GM19193 (cell line): ENCODE data around the gene ATXN7L1.

Source experiments
- POLR2A ChIP-seq: IDR thresholded peaks from 4 replicates; pipeline ENCODE4 v1.6.1; 2011; ENCODE audit not compliant: insufficient read depth, insufficient read length; ENCODE audit errors: extremely low read depth

ATXN7L1 gene

DNA sequence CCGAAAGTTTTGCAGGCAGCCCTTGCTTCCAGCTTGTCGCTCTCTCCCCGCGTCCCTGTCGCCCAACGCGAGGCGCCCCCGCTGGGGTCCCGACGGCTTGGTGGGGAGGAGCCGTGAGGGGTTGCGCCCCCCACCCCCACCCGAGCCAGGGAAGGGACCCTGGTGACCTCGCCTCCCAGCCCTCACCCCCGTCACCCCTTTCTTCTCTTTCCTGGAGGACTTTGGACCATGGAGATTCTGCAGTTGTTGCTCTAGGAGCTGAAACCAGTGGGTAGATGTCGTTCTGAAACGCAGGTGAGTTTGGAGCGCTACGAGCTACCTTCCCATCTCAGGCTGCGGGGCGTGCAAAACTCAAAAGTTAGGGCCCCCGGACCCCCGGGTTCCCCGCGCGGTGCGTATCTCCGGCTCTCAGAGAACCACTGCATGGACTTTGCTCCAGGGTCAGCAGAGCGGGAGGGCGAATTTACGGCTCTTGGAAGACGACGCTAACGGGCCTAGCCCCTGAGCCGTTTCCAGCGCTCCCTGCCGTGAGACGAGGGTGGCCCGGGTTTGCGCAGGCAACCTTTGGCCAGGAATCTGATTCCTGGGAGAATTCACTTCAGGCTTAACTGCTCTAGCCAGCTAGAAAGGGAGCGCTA is 684 bp upstream of the ATXN7L1 start:
- TF ChIP-seq POLR2A = no peak

DNA sequence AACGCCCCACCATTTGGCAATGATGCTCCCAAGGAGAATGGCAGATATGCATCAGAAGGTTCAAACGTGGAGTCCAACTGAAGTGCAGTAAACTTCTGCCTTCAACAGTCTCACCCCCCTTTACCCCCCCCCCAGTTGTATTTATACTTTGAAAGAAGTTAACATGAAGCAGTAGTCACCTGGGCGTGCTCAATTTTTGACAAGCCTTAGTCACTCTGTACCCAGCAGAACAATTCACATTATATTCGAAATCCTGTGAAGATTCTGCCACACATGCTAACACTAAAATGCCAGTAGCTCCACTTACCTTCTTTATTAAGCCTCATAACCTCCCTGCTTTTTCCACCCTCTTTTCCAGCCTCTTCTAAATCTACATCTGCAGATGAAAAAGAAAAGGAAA is 894 bp downstream of the ATXN7L1 start:
- no peak for TF ChIP-seq POLR2A

DNA sequence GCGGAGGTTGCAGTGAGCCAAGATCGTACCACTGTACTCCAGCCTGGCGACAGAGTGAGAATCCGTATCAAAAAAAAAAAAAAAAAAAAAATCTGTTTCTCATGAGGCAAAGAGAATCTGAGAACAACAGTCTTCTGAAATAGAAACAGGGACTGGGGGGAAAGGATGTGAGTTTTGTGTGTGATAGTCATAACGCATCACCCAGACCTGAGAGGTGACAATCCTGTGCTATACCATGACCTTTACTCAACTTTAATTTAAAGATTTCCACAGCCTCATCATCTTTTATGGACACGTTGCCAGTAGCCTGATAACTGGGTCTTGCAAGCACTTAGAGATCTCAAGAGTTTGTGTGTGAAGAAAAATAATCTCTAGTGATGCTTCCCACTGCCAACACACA is 2.3 kb downstream of the ATXN7L1 start:
- no peak for TF ChIP-seq POLR2A

DNA sequence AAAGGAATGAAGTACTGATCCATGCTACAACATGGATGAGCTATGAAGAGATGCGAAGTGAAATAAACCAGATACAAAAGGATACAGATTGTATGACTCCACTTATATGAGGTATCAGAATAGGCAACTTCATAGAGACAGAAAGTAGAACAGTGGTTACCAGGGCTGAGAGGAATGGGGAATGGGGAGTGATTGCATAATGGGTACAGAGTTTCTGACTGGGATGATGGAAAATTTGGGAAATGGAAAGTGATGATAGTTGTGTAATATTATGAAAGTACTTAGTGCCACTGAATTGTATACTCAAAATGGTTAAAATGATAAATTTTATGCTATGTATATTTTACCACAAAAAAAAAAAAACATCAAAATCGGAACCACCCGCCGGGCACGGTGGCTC is 3.9 kb downstream of the ATXN7L1 start:
- TF ChIP-seq POLR2A = no peak

DNA sequence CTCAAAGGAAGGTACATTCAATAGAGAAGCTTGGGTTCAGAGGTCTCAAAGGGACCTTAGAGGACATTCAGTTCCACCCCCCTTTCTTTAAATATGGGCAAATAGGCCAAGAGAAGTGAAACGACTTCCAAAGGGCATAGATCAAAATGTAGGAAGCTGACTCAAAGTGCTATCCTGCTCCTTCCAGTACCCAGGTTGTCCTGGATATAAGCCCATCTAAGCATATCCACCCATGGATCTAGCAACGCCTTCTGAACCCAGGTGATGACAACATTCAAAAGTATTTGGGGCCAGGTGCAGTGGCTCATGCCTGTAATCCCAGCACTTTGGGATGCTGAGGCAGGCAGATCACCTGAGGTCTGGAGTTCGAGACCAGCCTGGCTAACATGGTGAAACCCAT is 5.3 kb downstream of the ATXN7L1 start:
- no peak for TF ChIP-seq POLR2A

DNA sequence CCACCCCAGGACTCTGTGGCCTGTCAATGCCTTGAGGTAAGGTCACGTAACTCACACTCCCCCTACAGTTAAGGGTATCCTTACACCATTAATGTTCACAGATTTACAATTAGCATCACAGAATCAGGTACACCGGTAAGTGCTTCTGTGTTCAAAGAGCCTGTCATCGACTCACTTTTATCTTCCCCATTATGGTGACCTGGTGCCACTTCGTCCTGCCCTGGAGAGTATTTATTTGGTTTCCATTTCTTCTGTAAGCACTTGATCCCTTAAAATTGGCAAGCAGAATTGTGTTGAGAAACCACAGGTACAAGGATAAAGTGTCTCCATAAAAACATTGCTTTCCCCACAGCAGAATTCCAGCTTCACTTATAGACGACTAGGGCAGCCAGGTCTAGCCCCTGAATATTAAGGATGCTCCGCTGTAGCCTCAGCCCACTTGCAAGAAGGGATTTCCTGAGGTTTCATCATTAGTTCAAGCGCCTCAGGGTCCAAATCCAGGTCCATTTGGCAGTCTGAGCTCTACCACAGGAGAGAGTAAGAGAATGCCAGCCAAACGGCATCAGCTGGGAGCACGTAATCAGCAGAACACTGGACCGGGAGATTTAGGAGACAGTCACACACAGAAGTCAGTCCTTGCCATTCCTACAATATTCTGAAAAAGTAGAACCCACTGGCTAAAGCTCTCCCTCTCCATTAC is 10.1 kb downstream of the ATXN7L1 start:
- no peak for TF ChIP-seq POLR2A

DNA sequence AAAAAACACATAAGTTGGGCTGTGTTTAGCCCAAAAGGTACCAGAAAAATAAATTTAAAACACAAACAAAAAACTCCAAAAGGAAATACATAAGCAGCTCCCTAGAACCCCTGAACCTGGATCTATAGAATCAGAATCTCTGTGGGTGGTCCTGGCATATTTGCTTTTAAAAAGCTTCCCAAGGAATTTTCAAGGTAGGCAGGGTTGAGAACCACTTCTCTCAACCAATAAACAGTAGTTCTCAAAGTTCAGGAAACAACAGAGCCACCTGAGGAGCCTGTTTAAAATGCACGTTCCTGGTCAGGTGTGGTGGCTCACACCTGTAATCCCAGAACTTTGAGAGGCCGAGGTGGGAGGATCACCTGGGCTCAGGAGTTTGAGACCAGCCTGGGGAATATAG is 12.5 kb downstream of the ATXN7L1 start:
- no peak for TF ChIP-seq POLR2A

DNA sequence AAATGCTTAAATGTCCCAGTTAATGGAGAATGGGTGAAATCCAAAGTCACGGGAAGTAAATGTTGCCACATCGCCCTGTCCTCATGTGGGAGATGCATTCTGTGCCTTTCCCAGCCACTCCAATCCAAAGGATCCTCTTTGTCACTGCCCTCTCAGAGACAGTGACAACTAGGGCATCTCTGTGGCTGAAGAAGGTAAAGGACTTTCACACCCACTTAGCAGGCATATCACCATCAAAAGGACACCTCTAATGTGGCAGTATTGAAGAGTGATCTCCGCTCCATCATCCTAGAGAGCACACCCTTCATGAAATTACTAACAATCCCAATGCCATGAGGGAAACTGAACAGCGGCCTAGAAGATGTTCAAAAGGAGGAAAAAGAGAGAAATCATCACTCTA is 13.6 kb downstream of the ATXN7L1 start:
- TF ChIP-seq POLR2A = no peak

DNA sequence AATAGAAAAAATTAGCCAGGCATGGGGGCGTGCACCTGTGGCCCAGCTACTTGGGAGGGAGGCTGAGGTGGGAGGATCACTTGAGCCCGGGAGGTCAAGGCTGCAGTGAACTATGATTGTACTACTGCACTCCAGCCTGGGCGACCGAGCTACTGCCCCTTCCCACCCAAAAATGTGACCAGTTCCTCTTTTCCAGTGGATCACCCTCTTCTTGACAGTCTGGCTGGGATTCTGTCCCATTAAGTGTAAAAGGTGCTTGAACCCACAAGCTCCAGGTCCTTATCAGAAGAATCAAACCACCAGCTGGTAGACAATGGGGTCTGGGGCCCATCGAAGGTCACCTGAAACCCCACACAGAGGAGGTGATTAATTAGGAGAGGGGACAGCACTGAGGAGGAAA is 14.1 kb downstream of the ATXN7L1 start:
- TF ChIP-seq POLR2A = no peak

DNA sequence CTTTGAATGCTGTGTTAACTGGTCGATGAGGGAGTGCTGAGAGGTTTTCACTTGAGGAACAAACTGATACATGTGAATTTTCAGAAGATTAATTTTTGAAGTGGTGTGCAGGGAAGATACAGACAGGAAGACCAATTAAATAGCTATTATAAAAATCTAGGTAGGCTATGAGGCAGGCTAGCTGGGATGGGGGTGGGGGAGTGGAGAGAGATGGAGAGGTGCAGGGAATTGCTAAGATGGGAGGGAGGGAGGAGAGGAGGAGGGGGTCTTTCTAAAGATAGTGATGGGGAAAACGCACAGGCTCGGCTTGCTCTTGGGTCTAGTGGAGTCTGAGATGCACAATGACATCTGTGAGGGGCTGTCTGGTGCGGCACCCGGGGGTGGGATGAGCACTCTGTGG is 15.2 kb downstream of the ATXN7L1 start:
- no peak for TF ChIP-seq POLR2A

DNA sequence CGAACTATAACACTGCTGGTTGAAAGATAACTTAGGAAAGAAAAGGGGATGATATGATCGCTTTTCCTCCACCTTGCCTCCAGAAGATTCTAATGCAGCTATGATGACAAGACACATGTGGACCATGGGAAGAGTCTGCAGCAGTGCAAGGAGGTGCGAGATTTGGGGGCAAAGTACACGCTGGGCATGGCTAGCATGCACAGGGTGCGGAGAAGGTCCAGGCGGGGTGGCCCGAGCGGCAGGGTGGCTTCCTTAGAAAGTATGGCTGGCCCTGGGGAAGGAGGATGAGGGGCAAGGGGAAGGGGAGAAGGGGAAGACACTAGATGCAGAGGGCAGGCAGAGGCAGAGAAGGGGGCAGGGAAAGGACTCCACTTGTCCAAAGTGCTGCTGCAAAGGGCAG is 15.6 kb downstream of the ATXN7L1 start:
- no peak for TF ChIP-seq POLR2A

DNA sequence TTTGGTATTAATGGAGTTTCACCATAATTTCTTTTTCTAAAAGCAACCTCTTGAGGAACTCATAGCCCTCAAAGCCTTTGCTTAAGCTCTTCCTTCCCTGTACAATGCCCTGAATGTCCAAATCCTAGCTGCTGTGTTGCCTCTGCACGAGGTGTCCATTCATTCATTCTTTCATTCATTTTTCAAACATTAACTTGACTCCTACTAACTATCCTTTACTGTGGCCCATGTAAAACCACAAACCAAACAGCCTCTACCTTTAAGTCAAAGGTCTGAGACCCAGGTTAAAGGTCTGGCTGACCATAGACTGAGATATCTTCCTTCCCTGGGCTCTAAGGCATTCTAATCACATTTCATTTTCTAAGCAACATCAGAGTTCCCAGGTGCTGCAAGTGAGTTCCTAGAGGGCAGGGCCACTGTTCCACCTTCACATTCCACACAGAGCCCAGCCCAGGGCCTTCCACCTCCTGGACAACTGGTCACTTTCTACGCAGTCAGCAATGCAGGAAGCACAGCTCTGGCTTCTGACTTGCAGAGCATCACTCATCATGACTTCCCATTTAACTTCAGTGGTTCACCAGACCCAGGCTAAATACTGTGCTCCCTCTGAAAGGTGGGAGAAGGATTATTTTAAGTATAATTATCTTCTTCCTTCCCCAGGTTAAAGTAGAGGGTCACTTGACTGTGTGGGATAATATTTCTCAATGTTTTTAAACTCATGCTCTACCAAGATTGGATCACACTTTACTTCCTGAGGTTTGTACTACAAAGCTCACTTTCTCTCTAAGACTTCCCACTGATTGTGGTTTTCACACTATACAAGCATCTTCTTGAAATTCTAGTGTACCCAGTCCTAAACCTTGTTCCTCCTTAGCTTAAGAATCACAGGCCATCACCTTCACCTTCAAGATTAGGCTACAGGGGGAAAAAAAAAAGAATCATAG is 19.1 kb downstream of the ATXN7L1 start:
- no peak for TF ChIP-seq POLR2A

DNA sequence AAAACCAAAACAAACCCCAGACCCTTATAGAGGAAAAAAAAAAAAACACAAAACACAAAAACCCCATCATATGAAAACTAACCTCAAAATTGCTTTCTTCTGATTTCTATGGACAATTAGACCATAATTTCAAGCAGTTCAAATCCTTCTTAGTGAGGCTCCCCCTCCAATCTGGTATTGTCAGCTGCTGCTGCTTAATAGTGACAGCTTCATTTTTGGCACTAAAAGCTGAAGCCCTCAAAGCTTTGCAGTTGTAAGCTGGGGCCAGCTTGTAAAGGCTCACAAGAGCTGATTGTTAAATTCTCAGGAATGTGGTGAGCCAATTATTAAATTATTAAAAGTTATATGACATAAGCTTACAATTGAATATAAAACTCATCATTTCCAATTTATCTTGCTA is 21.9 kb downstream of the ATXN7L1 start:
- no peak for TF ChIP-seq POLR2A

DNA sequence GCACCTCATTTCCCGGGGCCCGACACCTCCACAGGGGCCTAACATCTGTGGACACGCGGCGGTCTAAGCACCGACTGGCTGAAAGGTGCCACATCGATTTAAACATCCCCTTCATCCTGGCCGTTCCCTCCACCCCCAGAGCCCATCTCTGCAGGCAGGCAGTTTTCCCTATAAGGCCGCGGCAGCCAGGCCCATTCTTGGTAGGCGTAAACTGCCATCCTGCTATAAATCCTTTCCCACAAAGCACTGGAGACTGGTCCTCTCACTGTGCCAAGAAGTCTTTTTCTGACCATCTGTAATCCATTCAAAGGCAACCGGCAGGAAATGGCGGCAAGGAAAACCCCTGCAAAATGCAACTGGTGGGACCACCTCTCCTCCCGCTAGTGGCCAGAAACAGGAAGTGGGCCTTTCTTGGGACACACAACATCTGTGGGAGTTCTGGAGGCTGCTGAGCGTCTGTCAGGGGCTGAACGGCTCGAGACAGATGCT is 22.4 kb downstream of the ATXN7L1 start:
- TF ChIP-seq POLR2A = no peak

DNA sequence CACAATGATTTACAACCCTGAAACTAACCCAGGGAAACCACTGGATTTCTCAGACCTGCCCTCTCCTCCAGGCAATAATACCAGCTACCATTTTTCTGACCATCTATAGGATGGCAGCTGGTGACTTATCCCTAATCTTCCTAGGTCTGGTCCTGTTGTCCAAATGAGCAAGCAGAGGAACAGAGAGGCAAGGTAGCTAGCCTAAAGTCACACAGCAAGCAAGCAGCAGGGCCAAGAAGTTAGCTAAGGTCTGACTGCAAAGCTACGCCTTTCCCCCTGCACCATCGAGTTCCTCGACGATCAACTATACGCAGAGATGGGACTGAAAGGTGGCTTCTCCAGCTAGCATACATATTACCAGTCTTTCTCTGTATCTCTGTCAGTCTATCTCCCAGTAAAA is 25.3 kb downstream of the ATXN7L1 start:
- no peak for TF ChIP-seq POLR2A

DNA sequence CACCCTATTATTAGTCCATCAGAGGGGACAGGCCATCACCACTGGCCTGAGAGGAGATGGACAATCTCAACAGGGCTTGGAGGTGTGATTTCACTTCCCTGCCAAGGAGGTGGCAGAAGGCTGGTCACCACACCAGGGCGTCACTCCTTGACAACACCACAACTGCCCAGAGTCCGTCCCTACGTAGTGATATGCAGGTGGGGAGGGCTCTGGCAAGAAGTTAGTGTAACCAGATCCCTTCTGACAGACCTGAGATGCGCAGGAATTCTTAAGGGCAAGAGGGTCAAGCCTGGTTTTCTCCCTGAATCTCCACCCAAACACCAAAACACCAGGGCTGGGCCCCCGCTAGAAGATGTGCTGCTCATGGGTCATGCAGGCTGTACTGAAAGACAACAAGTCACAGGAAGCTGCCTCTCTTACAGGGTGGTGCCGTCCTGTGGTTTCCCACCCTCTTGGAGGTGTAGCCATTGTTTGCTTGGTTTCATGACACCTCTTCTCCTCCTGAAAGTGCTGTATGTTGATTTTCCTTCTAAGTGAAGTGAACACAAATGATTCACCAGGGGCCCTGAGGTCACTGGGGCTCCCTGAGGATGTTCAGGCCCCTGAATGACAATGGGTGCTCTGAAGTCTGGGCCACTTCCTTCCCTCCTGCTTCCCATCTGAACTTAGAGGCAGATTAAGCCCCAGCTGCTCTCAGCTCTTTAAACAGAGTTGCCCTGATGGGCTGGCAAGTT is 27.1 kb downstream of the ATXN7L1 start:
- no peak for TF ChIP-seq POLR2A

DNA sequence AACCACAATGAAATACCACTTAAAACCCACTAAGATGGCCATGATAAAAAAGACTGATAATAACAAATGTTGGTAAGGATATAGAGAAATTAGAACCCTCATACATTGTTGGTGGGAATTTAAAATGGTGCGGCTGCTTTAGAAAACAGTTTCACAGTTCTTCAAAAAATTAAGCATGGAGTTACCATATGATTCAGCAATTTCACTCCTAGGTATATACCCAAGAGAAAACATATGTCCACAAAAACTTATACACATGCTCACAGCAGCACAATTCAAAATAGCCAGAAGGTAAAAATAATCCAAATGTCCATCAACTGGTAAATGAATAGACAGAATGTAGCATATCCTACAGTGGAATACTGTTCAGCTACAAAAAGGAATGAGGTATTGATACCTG is 30.0 kb downstream of the ATXN7L1 start:
- TF ChIP-seq POLR2A = no peak
